HCT116 (cell line): ENCODE measurements around the gene PMS1. TPM values are rescaled to one million over a fixed set of nuclear protein-coding genes. Genes with fewer than 3 reads are reported as not detected.

ENCODE experiments used
- ATAC-seq: fragments of 200-7000 bp; cut with Tn5 transposase; 2 replicates; pipeline ENCODE4 v1.9.1; 2020; ENCODE audit warnings: mild to moderate bottlenecking, moderate library complexity
- Bru-seq: library from RNA; stranded (reverse); fragments of 400-500 nt; gene quantifications from one replicate; lab custom pipeline; 2021; lab: Mats Ljungman, UMichigan
- BruChase-seq, 2 experiments: library from RNA; stranded (reverse); fragments of 400-500 nt; gene quantifications; one replicate each; lab custom pipeline; 2021; lab: Mats Ljungman, UMichigan
- BruUV-seq: library from RNA; stranded (reverse); fragments of 400-500 nt; replicated peaks from 2 replicates; lab custom pipeline; 2021; lab: Mats Ljungman, UMichigan
- CTCF ChIA-PET: fragments of 300-600 bp; sonication (Branson Sonifier 250); formaldehyde crosslinking; loops from one replicate; lab custom pipeline; 2021; ENCODE audit warnings: antibody characterized with exemption; lab: Charles Lee
- POLR2A ChIA-PET: fragments of 300-600, 350-600 bp; sonication (Branson Sonifier 250); formaldehyde crosslinking; loops from one replicate; lab custom pipeline; 2021; ENCODE audit warnings: antibody characterized with exemption; lab: Charles Lee
- RAD21 ChIA-PET, 2 experiments: fragments of 300-600 bp; sonication (Branson Sonifier 250); formaldehyde crosslinking; loops; one replicate each; lab custom pipeline; 2023; ENCODE audit warnings: low total read pairs in 2 of 2; ENCODE audit not compliant: uncharacterized antibody in 2 of 2, unreplicated experiment in 2 of 2, low non-redundant PET in 1 of 2; lab: Charles Lee
- DNase-seq: peaks from one replicate; pipeline ENCODE4 v3.0.0-alpha.2; 2010; ENCODE audit warnings: low read depth, low spot score
- H2AFZ ChIP-seq: fragments of 200-600 bp; shearing (Covaris generic), sonication (generic); 2 replicates; pipeline ENCODE4 v1.6.1; 2017; ENCODE audit warnings: low read depth, mixed run types, mixed read lengths, antibody characterized with exemption, low read length; ENCODE audit not compliant: poor library complexity, severe bottlenecking
- H3K27ac ChIP-seq: 2 replicates; pipeline ENCODE4 v1.5.1; 2012; ENCODE audit warnings: low read depth, low read length
- H3K27me3 ChIP-seq: fragments of 200-600 bp; sonication (generic); 2 replicates; pipeline ENCODE4 v1.6.1; 2016; ENCODE audit warnings: mixed run types, low read length, mixed read lengths; ENCODE audit not compliant: insufficient read depth
- H3K36me3 ChIP-seq, 2 experiments: fragments of 200-500 bp in 1 of 2; fragments of 200-600 bp in 1 of 2; sonication (Bioruptor generic) in 1 of 2; sonication (generic) in 1 of 2; 2 replicates each; pipeline versions ENCODE4 v1.5.1 to v1.6.1; 2014 to 2016; ENCODE audit warnings: low read length in 2 of 2, inconsistent platforms in 1 of 2, mixed read lengths in 1 of 2, mixed run types in 1 of 2; ENCODE audit not compliant: insufficient read depth in 2 of 2, control insufficient read depth in 1 of 2
- H3K4me1 ChIP-seq, 2 experiments: fragments of 200-600 bp in 1 of 2; sonication (generic) in 1 of 2; 2 replicates each; pipeline versions ENCODE4 v1.5.1 to v1.6.1; 2012 to 2017; ENCODE audit warnings: low read length in 2 of 2, inconsistent platforms in 1 of 2, mild to moderate bottlenecking in 1 of 2, mixed read lengths in 1 of 2, mixed run types in 1 of 2, moderate library complexity in 1 of 2; ENCODE audit not compliant: insufficient read depth in 2 of 2, control insufficient read depth in 1 of 2
- H3K4me2 ChIP-seq: fragments of 200-600 bp; sonication (generic); 2 replicates; pipeline ENCODE4 v1.6.1; 2017; ENCODE audit warnings: mixed run types, low read length, mixed read lengths
- H3K4me3 ChIP-seq, 2 experiments: fragments of 200-600 bp in 1 of 2; sonication (generic) in 1 of 2; replicated peaks in 1 of 2; 2 replicates each; pipeline ENCODE4 v1.5.1; 2011 to 2016; ENCODE audit warnings: low read length in 2 of 2, control low read depth in 1 of 2, low read depth in 1 of 2, mild to moderate bottlenecking in 1 of 2, mixed read lengths in 1 of 2, mixed run types in 1 of 2
- H3K79me2 ChIP-seq: fragments of 200-600 bp; sonication (generic); 2 replicates; pipeline ENCODE4 v1.6.1; 2017; ENCODE audit warnings: mild to moderate bottlenecking, mixed run types, low read length, moderate library complexity, mixed read lengths; ENCODE audit not compliant: insufficient read depth
- H3K9ac ChIP-seq: fragments of 200-600 bp; sonication (generic); 2 replicates; pipeline ENCODE4 v1.6.1; 2016; ENCODE audit warnings: low read length, mixed read lengths
- H3K9me2 ChIP-seq: fragments of 200-600 bp; sonication (generic), shearing (Covaris generic); 2 replicates; pipeline ENCODE4 v1.6.1; 2017; ENCODE audit warnings: mixed run types, mild to moderate bottlenecking, moderate library complexity; ENCODE audit not compliant: insufficient read depth
- H3K9me3 ChIP-seq, 2 experiments: fragments of 200-500 bp in 1 of 2; fragments of 200-600 bp in 1 of 2; sonication (Bioruptor generic) in 1 of 2; sonication (generic) in 1 of 2; 2 replicates each; pipeline ENCODE4 v1.6.1; 2014 to 2017; ENCODE audit warnings: low read length in 2 of 2, mixed read lengths in 2 of 2, inconsistent platforms in 1 of 2, low read depth in 1 of 2, mild to moderate bottlenecking in 1 of 2, mixed run types in 1 of 2, moderate library complexity in 1 of 2; ENCODE audit not compliant: control insufficient read depth in 1 of 2, insufficient read depth in 1 of 2
- H4K20me1 ChIP-seq: fragments of 200-600 bp; sonication (generic), shearing (Covaris generic); 2 replicates; pipeline ENCODE4 v1.6.1; 2017; ENCODE audit warnings: mixed run types, mild to moderate bottlenecking, moderate library complexity; ENCODE audit not compliant: insufficient read depth
- CBX3 ChIP-seq: IDR thresholded peaks from 2 replicates; pipeline ENCODE4 v1.6.1; 2012; ENCODE audit warnings: low read depth
- EGR1 ChIP-seq: IDR thresholded peaks from 2 replicates; pipeline ENCODE4 v1.6.1; 2012; ENCODE audit warnings: low read depth
- ELF1 ChIP-seq: IDR thresholded peaks from 2 replicates; pipeline ENCODE4 v1.6.1; 2012; ENCODE audit warnings: low read depth, borderline replicate concordance
- EZH2 ChIP-seq: fragments of 200-600 bp; sonication (generic); IDR thresholded peaks from 2 replicates; pipeline ENCODE4 v1.6.1; 2017; ENCODE audit warnings: antibody characterized with exemption, mixed run types
- JUND ChIP-seq: IDR thresholded peaks from 2 replicates; pipeline ENCODE4 v1.6.1; 2012
- POLR2A ChIP-seq: IDR thresholded peaks from 2 replicates; pipeline ENCODE4 v1.7.0; 2011; ENCODE audit warnings: borderline replicate concordance; ENCODE audit not compliant: insufficient read depth, insufficient read length; ENCODE audit errors: extremely low read depth
- POLR2AphosphoS5 ChIP-seq: IDR thresholded peaks from 2 replicates; pipeline ENCODE4 v1.6.1; 2011; ENCODE audit warnings: mild to moderate bottlenecking, low read depth, low read length, moderate library complexity
- RAD21 ChIP-seq: IDR thresholded peaks from 2 replicates; pipeline ENCODE4 v1.6.1; 2012; ENCODE audit warnings: low read depth, mild to moderate bottlenecking
- SIN3A ChIP-seq: IDR thresholded peaks from 2 replicates; pipeline ENCODE4 v1.6.1; 2012; ENCODE audit warnings: low read depth
- SP1 ChIP-seq: IDR thresholded peaks from 2 replicates; pipeline ENCODE4 v1.6.1; 2012; ENCODE audit warnings: low read depth
- TCF7L2 ChIP-seq: IDR thresholded peaks from 2 replicates; pipeline ENCODE4 v1.7.0; 2011; ENCODE audit warnings: borderline replicate concordance, inconsistent platforms; ENCODE audit not compliant: insufficient read depth, insufficient read length; ENCODE audit errors: extremely low read depth
- YY1 ChIP-seq: IDR thresholded peaks from 2 replicates; pipeline ENCODE4 v1.6.1; 2011; ENCODE audit warnings: low read length, low read depth, moderate library complexity, mild to moderate bottlenecking; ENCODE audit not compliant: insufficient replicate concordance; ENCODE audit errors: extremely low read depth
- ZFX ChIP-seq: fragments of 450-650 bp; IDR thresholded peaks from 2 replicates; pipeline ENCODE4 v1.6.1; 2017
- ZNF274 ChIP-seq: fragments of 200-500 bp; sonication (Bioruptor generic); IDR thresholded peaks from 2 replicates; pipeline ENCODE4 v1.6.1; 2014; ENCODE audit warnings: mild to moderate bottlenecking, low read depth, low read length, inconsistent platforms
- intact Hi-C: fragments of 100-400 bp; cut with micrococcal nuclease; formaldehyde crosslinking; loops from 2 replicates; pipeline ENCODE4 v1.10.0; 2022
- long read RNA-seq: library from polyadenylated mRNA; unstranded; transcript quantifications from one replicate; pipeline ENCODE4 v2.0.0, GENCODE V29; 2021; ENCODE audit not compliant: unreplicated experiment
- polyA plus RNA-seq: library from polyadenylated mRNA; unstranded; fragments of >200 nt; gene quantifications from 2 replicates; pipeline ENCODE4 v1.2.1, GENCODE V29; 2012; ENCODE audit warnings: missing spikeins
- total RNA-seq: library from RNA; stranded (reverse); gene quantifications from one replicate; pipeline ENCODE4 v1.2.1, GENCODE V29; 2021; ENCODE audit not compliant: unreplicated experiment
- TF ChIP-seq, protein P1 (sequence below): IDR thresholded peaks from 2 replicates; pipeline ENCODE4 v1.6.1; 2012
- TF ChIP-seq, protein P2 (sequence below): IDR thresholded peaks from 2 replicates; pipeline ENCODE4 v1.6.1; 2012
- TF ChIP-seq, protein P3 (sequence below): IDR thresholded peaks from 2 replicates; pipeline ENCODE4 v1.6.1; 2011; ENCODE audit warnings: mild to moderate bottlenecking, low read length, moderate library complexity; ENCODE audit not compliant: insufficient replicate concordance; ENCODE audit errors: extremely low read depth
- TF ChIP-seq, protein P4 (sequence below), 3 experiments: fragments of 200-600 bp in 1 of 3; sonication (generic) in 1 of 3; IDR thresholded peaks in 2 of 3; conservative IDR thresholded peaks in 1 of 3; 2 replicates each; pipeline ENCODE4 v1.5.1; 2012 to 2017; ENCODE audit warnings: low read depth in 2 of 3, low read length in 2 of 3, antibody characterized with exemption in 1 of 3, borderline replicate concordance in 1 of 3, control low read depth in 1 of 3, mild to moderate bottlenecking in 1 of 3, mixed read lengths in 1 of 3, mixed run types in 1 of 3, moderate library complexity in 1 of 3; ENCODE audit not compliant: insufficient read depth in 1 of 3

PMS1 gene
- total RNA-seq (53.2 TPM), Bru-seq, nascent RNA (percentile 87 among the genes with signal in this experiment), BruChase-seq, experiment 1, labeled RNA remaining after a 6-hour chase (percentile 83 among the genes with signal in this experiment), BruChase-seq, experiment 2, labeled RNA remaining after a 2-hour chase (percentile 87 among the genes with signal in this experiment)
- 8.6 and 11.4 TPM in 2 replicates for polyA plus RNA-seq
- long read RNA-seq, transcript PMS1-215 (12 exons, 2,576 nt): minor isoform, 5 of 87 reads
- long read RNA-seq, transcript PMS1-213 (13 exons, 3,225 nt): major isoform, 28 of 87 reads
- long read RNA-seq, transcript PMS1-204 (12 exons, 2,795 nt): minor isoform, 10 of 87 reads
- long read RNA-seq, partial matches to known transcripts: 18 of 87 reads
- long read RNA-seq, other reads (novel, unspliced or antisense): 25 of 87 reads

DNA sequence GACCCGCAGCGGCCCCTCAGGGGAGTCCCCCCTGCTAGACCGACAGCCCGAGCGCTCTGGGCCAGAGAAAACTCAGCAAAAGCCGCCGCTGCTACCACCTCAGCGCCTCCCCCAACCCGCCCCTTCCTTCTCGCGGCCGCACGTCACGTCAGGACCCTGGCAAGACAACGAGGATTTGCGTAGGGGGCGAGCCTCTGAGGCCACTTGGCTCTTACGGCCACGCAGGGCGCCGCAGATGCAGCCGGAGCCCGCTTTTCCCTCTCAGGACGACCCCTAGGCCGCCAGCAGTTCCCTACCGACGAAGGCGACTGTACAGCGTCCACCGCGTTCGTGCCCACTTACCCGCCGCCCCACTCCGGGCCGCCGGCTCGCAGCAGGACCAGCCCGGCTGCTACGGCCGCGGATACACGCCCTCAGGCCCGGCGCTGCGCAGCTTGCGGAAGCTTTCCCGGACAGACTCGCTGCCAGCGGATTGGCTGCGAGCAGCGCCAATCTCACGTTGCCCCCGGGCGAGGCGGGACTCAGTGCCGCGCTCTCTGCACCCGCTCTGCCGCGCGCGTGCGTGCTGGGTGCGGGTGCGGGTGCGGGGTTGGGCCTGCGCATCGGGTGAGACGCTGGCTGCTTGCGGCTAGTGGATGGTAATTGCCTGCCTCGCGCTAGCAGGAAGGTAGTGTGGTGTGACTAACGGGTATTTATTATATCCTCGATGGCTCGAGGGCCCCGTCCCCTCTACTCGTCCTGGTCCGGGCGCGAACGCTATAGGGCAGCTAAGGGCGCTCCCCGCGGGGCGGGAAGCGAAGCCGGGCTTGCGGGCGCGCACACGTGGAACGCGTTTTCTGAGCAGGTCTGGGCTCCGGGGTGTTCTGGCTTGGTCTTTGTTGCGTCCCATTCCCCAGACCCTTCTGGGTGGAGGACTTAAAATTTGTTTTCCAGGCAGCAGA lies at the start of gene PMS1, which contains the start of gene ORMDL1:
TSS of gene PMS1 (plus strand) at position 524 of the 941 bp plus-strand sequence. CDS start 7,360 bp downstream, outside the sequence.
TSS of gene ORMDL1 (minus strand) at position 413 of the 941 bp plus-strand sequence. CDS start 1,744 bp downstream, outside the sequence.
- intact Hi-C loops: loop anchor here (1.0 kb wide), 1 partner anchor 22 kb away; the partner anchor contains the start of gene OSGEPL1
- BruUV-seq: TSS peak; percentile 76
- no peaks in the 10 kb centered on the region for H3K27me3 ChIP-seq
- peak within 1 kb of the TSS; percentile 93 for H3K4me2 ChIP-seq
- peaks cover 95% of the 10 kb centered on the region for H3K79me2 ChIP-seq
- ChIA-PET POLR2A (interaction anchor here (0.9 to 1.9 kb wide), 3 partner anchors 10 to 22 kb away, joined by 3 to 7 read pairs (median 3); partner anchors contain the start of gene OSGEPL1), RAD21 (no interaction called here), CTCF (no interaction called here)
- H3K4me1 ChIP-seq: peaks cover 5 to 16% of the 10 kb centered on the region in 2 experiments; a peak in 3 of 4 replicates
- DNase-seq (peak; percentile 91), ATAC-seq (peak; percentile 95)
- peak within 1 kb of the TSS; percentile 81 to 91 for H3K4me3 ChIP-seq
- peak; percentile 48; the same call in 1 of the 2 replicates for TF ChIP-seq ELF1
- TF ChIP-seq, protein P1, sequence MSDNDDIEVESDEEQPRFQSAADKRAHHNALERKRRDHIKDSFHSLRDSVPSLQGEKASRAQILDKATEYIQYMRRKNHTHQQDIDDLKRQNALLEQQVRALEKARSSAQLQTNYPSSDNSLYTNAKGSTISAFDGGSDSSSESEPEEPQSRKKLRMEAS: peak; percentile 90
- TF ChIP-seq JUND: no peak
- TF ChIP-seq, protein P2, sequence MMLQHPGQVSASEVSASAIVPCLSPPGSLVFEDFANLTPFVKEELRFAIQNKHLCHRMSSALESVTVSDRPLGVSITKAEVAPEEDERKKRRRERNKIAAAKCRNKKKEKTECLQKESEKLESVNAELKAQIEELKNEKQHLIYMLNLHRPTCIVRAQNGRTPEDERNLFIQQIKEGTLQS: no peak
- TF ChIP-seq, protein P3, sequence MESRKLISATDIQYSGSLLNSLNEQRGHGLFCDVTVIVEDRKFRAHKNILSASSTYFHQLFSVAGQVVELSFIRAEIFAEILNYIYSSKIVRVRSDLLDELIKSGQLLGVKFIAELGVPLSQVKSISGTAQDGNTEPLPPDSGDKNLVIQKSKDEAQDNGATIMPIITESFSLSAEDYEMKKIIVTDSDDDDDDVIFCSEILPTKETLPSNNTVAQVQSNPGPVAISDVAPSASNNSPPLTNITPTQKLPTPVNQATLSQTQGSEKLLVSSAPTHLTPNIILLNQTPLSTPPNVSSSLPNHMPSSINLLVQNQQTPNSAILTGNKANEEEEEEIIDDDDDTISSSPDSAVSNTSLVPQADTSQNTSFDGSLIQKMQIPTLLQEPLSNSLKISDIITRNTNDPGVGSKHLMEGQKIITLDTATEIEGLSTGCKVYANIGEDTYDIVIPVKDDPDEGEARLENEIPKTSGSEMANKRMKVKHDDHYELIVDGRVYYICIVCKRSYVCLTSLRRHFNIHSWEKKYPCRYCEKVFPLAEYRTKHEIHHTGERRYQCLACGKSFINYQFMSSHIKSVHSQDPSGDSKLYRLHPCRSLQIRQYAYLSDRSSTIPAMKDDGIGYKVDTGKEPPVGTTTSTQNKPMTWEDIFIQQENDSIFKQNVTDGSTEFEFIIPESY: peak; percentile 50
- TF ChIP-seq YY1: peak; percentile 61
- TF ChIP-seq SP1: peak; percentile 91
- peak; percentile 90 for TF ChIP-seq ZFX
- no peak for TF ChIP-seq EZH2
- TF ChIP-seq RAD21: no peak
- peak; percentile 75 for TF ChIP-seq SIN3A
- TF ChIP-seq POLR2AphosphoS5: peak; percentile 97
- TF ChIP-seq TCF7L2: peak; percentile 58
- TF ChIP-seq, protein P4, sequence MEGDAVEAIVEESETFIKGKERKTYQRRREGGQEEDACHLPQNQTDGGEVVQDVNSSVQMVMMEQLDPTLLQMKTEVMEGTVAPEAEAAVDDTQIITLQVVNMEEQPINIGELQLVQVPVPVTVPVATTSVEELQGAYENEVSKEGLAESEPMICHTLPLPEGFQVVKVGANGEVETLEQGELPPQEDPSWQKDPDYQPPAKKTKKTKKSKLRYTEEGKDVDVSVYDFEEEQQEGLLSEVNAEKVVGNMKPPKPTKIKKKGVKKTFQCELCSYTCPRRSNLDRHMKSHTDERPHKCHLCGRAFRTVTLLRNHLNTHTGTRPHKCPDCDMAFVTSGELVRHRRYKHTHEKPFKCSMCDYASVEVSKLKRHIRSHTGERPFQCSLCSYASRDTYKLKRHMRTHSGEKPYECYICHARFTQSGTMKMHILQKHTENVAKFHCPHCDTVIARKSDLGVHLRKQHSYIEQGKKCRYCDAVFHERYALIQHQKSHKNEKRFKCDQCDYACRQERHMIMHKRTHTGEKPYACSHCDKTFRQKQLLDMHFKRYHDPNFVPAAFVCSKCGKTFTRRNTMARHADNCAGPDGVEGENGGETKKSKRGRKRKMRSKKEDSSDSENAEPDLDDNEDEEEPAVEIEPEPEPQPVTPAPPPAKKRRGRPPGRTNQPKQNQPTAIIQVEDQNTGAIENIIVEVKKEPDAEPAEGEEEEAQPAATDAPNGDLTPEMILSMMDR (IDR thresholded peaks at IDR 0.05 in 2 of 3, conservative IDR thresholded peaks at IDR 0.05 in 1 of 3; ENCODE audit: borderline replicate concordance in 1 of 3, insufficient read depth in 1 of 3, low read depth in 2 of 3, low read length in 2 of 3): no peak
- TF ChIP-seq CBX3: 0 out of 2 replicates have a peak, but pooled peaks have one; percentile 54
- no peak for TF ChIP-seq ZNF274
- TF ChIP-seq POLR2A: peak; percentile 75
- TF ChIP-seq EGR1: no peak
- peak within 1 kb of the TSS; percentile 58 for H2AFZ ChIP-seq
- H3K9me3 ChIP-seq: no peaks in the 10 kb centered on the region
- H3K36me3 ChIP-seq: peaks cover 10% of the 10 kb centered on the region in 2 experiments; a peak in 3 of 4 replicates
- H3K9ac ChIP-seq: peak within 1 kb of the TSS; percentile 94
- H4K20me1 ChIP-seq: no peaks in the 10 kb centered on the region
- H3K9me2 ChIP-seq: 0 out of 2 replicates have a peak, but pooled peaks cover 2% of the 10 kb centered on the region
- H3K27ac ChIP-seq: peak within 1 kb of the TSS; percentile 80
